ENCODE results near the gene MRAP2.
A peak's percentile ranks its signal among the peaks of the same experiment; 100 is the strongest.
"Not testable (repeated sequence)": the region's sequence is repeated elsewhere in the genome, so short reads cannot be mapped to it uniquely, and the experiment has no call there.

Gene MRAP2

GRCh38 chr6:84081222-84081621 is 47.6 kb downstream of the MRAP2 start:
- DNase-seq: no peak

GRCh38 chr6:84082689-84083265 is 49.2 kb downstream of the MRAP2 start:
- no peak for DNase-seq

DNA sequence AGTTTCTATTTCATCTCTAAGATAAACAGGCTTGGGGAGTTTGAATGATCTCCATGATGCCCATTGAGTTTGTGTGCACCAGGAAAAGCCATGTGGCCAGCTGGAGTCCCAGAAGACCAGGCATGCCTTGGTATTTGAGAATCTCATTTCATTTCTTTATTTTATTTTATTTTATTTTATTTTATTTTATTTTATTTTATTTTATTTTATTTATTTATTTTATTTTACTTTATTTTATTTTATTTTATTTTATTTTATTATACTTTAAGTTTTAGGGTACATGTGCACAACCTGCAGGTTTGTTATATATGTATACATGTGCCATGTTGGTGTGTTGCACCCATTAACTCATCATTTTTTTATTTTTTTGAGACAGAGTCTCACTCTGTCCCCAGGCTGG is 51.1 kb downstream of the MRAP2 start:
- not testable (repeated sequence) for DNase-seq

DNA sequence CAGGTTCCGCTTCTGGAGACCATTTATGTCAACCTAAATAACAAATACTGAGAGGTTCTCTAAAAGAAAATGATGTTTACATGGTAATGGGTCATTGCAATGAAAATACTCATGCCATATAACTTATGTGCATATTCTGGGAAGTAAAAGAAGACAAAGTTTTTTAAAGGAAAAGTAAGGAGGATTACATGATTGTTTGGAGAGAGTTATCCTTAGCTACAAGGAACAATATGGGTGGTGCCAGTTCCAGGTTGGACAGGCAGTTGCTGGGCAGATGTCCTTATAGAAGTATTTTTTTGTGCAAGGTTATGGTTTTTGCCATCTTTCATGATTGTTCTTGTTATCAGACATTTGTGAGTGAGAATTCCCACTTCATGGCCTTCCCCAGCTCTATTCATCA is 52.5 kb downstream of the MRAP2 start:
- DNase-seq: no peak

GRCh38 chr6:84086545-84087429 is 53.2 kb downstream of the MRAP2 start:
- no peak for DNase-seq

- DNase-seq: no peak
Measured at GRCh38 chr6:84089081-84089480, 55.5 kb downstream of the MRAP2 start.

DNA sequence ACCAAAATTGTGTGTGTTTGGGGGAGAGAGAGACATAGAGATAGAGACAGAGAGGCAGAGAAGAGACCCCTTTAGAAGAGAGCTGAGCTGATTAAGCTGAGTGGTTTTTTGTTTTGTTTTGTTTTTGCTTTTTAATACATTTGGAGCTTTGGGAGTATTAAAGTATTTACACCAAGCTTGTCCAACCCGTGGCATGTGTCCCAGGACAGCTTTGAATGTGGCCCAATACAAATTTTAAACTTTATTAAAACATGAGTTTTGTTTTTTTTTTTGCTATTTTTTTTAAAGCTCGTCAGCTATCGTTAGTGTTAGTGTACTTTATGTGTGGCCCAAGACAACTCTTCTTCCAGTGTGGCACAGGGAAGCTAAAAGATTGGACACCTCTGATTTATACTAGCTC is 56.0 kb downstream of the MRAP2 start:
- DNase-seq: no peak

DNA sequence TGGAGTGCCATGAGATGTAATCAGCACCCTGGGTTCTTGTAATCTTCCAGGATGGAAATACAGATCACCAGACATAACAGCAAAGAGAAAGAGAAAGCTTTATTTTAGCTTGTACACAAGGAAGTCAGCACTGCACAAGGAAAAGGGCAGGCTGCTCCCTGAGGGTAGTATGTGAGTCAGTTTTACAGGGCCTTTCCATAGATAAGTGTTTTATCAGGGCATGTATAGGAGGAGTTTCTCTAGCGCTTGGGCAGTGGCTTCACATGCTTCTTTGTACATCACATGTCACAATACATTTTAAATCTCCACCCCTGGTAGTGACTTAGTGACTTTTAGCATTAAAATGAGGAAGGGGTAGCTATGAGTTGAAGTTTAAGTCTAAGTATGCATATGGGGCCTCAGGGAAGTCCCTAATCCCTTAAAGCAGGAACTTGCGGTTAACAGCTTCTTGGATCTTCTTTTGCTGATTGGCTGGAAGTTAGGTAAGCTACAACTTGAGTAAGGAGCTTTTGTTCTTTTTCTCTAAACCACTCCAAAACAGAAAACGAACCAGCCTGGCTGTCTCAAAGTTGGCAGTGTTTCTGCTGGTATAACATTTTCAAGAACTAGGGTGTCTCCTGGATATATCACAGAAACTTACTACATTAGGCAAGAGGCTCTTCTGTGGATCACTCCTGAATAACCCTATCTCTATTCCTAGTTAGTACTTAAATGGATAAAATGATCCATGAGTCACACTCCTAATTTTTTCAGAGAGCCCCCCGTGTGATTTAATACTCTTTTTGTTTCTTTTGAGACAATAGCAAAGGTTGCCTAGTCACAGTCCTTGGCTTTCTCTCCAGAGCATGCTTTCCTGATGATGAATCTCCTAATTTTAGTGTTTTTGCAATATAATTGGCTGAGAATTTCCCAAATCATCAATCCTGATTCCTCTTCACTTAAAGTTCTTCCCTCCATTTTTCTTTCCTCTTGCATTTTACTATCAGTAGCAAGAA is 60.2 kb downstream of the MRAP2 start:
- peak; percentile 14 for DNase-seq

DNA sequence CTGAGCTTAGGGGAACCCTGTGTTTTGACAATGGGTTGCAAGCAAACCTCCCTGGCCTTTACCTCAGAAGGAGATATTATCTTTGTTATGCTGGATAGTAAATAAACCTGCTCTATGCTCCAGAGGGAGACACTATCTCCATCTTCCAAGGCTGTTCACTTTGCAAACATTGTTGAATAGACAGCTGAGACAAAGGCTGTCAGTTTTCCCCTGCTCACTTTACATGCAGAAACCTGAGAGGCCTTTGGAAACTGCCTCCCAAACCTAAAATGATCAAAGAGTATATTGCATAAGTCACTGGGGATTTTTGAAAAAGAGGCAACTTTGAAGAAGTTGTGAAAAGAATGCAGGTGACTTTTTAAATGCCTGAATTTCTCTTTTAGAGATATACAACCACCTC is 61.6 kb downstream of the MRAP2 start:
- no peak for DNase-seq

DNA sequence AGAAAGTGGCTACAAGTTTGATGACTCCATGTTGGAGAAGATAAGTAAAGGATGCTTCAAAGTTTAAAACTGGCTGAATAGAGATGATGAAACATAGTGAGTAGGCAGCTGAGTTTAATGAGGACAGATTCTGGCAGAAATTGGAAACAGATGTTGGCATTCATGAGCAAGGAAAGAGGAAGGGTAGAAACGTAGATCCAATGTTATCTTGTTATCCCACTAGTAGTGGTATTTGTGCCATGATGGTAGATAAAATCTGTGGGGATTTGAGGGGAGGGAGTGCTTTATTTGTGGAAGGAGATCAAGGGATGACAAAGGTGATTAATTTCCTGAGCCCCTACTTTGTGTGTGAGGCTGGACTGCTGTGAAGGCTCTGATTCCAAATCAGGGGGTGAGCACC is 69.5 kb downstream of the MRAP2 start:
- peak; percentile 68 for DNase-seq

- DNase-seq: peak; percentile 17
Measured at GRCh38 chr6:84105215-84105924, 71.8 kb downstream of the MRAP2 start.

GRCh38 chr6:84107495-84107894 is 73.9 kb downstream of the MRAP2 start:
- no peak for DNase-seq

DNA sequence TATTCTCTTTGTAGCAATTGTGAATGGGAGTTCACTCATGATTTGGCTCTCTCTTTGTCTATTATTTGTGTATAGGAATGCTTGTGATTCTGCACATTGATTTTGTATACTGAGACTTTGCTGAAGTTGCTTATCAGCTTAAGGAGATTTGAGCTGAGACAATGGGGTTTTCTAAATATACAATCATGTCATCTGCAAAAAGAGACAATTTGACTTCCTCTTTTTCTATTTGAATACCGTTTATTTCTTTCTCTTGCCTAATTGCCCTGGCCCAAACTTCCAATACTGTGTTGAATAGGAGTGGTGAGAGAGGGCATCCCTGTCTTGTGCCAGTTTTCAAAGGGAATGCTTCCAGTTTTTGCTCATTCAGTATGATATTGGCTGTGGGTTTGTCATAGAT is 77.8 kb downstream of the MRAP2 start:
- not testable (repeated sequence) for DNase-seq

DNA sequence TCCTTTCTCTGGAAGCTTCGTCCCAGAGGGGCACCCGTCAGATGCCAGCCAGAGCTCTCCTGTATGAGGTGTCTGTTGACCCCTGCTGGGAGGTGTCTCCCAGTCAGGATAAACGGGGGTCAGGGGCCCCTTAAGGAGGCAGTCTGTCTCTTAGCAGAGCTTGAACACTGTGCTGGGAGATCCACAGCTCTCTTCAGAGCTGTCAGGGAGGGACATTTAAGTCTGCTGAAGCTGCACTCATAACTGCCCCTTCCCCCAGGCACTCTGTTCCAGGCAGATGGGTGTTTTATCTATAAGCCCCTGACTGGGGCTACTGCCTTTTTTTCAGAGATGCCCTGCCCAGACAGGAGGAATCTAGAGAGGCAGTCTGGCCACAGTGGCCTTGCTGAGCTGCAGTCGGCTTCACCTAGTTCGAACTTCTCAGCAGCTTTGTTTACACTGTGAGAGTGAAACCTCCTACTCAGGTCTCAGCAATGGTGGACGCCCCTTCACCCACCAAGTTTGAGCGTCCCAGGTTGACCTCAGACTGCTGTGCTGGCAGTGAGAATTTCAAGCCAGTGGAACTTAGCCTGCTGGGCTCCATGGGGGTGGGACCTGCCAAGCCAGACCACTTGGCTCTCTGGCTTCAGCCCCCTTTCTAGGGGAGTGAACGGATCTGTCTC is 81.5 kb downstream of the MRAP2 start:
- not testable (repeated sequence) for DNase-seq

GRCh38 chr6:84118191-84118590 is 84.6 kb downstream of the MRAP2 start:
- no peak for DNase-seq

DNA sequence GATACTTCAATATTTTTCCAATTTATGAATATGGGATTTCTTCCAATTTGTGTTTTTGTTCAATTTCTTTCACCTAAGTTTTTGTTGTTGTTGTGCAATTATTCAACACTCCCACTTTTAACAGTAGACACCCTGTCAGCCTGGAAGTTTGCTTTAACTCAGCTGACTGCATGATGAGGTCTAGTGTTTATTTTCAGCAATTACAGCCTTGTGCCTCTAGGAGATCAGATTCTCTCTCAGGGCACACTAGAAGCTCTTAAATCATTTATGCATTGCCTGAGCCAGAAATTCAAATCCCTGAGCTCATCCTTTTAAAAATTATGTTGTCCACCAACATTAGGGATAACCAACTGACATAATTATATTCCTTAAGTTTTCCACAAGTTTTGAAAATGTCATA is 85.7 kb downstream of the MRAP2 start:
- no peak for DNase-seq

- no peak for DNase-seq
Measured at GRCh38 chr6:84123186-84123585, 89.6 kb downstream of the MRAP2 start.

GRCh38 chr6:84129588-84129987 is 96.0 kb downstream of the MRAP2 start:
- DNase-seq: not testable (repeated sequence)

DNA sequence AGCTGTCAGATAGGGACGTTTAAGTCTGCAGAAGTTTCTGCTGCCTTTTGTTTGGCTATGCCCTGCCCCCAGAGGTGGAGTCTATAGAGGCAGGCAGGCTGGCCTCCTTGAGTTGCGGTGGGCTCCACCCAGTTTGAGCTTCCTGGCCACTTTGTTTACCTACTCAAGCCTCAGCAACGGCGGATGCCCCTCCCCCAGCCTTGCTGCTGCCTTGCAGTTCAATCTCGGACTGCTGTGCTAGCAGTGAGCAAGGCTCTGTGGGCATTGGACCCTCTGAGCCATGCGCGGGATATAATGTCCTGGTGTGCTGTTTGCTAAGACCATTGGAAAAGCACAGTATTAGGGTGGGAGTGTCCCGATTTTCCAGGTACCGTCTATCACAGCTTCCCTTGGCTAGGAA is 99.8 kb downstream of the MRAP2 start:
- DNase-seq: not testable (repeated sequence)

GRCh38 chr6:84135291-84135690 is 101.7 kb downstream of the MRAP2 start:
- no peak for DNase-seq

DNA sequence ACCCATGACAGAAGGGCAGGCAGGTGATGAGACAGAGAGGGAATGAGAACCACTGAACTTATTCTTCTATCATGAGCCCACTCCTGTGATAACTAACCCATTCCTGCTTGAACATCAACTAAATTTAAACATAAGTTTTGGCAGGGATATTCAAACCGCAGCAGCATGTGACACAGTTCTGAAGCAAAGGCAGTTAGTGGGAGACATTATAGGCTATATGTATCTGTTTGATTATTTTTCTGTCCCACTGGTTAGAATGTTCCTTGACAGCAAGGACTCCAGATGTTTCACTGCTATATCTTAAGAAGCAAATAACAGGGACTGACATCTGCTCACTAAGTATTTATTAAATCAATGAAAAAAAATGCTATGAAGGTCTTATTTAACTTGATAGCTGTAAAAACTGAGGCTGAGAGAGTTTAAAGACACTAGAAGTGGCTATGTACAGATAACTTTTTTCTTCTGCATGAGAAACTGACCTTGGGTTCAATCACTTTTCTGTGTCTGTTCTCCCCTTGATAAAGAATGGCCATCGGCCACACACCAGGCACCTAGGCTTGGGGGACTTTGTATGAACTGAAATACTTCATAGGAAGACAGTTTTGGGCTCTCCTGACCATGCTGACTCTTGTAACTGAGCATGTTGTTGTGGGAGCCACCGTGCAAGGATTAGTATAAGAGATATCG is 102.9 kb downstream of the MRAP2 start:
- DNase-seq: no peak

DNA sequence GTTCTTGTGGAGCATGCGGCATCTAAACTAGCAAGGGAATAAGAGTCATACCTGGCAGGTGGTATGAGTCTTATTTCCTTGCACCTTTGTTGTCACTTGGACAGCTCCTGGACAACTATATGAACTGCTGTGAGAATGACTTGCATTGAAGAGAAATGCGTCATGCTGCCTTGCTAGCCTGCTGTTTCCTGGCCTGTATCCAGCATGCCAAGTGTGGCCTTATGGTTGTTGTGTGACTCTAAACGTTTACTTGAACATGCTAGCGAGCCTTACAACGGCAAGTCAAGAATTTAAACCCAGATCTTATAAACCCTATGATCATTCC is 103.4 kb downstream of the MRAP2 start:
- DNase-seq: peak; percentile 74

Data from fibroblast of skin of right quadriceps (primary cell).